B cell (primary cell): ENCODE data around the gene VAV3. TPM values are rescaled to one million over a fixed set of nuclear protein-coding genes. Genes with fewer than 3 reads are reported as not detected.
A peak's percentile ranks its signal among the peaks of the same experiment; 100 is the strongest.

Source experiments
- ATAC-seq: fragments of 200-7000 bp; cut with Tn5 transposase; one replicate; pipeline ENCODE4 v1.10.0; 2021; ENCODE audit warnings: low read depth, mild to moderate bottlenecking, moderate number of reproducible peaks, moderate library complexity
- CTCF ChIA-PET: fragments of 350-600 bp; sonication (Branson Sonifier 250); formaldehyde crosslinking; loops from one replicate; lab custom pipeline; 2021; ENCODE audit warnings: antibody characterized with exemption, inconsistent platforms; lab: Charles Lee
- POLR2A ChIA-PET: fragments of 350-600 bp; sonication (Branson Sonifier 250); formaldehyde crosslinking; loops from one replicate; lab custom pipeline; 2021; ENCODE audit warnings: antibody characterized with exemption; lab: Charles Lee
- DNase-seq: peaks from one replicate; pipeline ENCODE4 v3.0.0; 2013
- H2AFZ ChIP-seq: 2 replicates; pipeline ENCODE4 v1.6.1; 2012; ENCODE audit warnings: mild to moderate bottlenecking, low read depth, low read length; ENCODE audit not compliant: insufficient read depth, poor library complexity, severe bottlenecking
- H3K27ac ChIP-seq, 2 donors: 1 replicate in 1 of 2; 2 replicates in 1 of 2; pipeline ENCODE4 v1.5.1; 2012 to 2013; ENCODE audit warnings: low read length in 2 of 2, mild to moderate bottlenecking in 2 of 2, moderate library complexity in 1 of 2
- H3K27me3 ChIP-seq, 4 experiments: fragments of 200-600 bp in 1 of 4; sonication (generic) in 1 of 4; replicated peaks in 1 of 4; 1 replicate in 2 of 4; 2 replicates in 2 of 4; pipeline versions ENCODE4 v1.6.1 to v1.7.0; 2013 to 2016; ENCODE audit warnings: low read length in 3 of 4, mild to moderate bottlenecking in 2 of 4, mixed read lengths in 1 of 4, moderate library complexity in 1 of 4; ENCODE audit not compliant: insufficient read depth in 4 of 4, control insufficient read depth in 3 of 4; ENCODE audit errors: control extremely low read depth in 1 of 4
- H3K36me3 ChIP-seq, 2 experiments: replicated peaks in 1 of 2; 1 replicate in 1 of 2; 2 replicates in 1 of 2; pipeline versions ENCODE4 v1.6.1 to v1.7.1; 2013; ENCODE audit warnings: low read length in 1 of 2; ENCODE audit not compliant: insufficient read depth in 2 of 2, control insufficient read depth in 1 of 2; ENCODE audit errors: control extremely low read depth in 1 of 2, extremely low read depth in 1 of 2
- H3K4me1 ChIP-seq, 2 donors: fragments of 200-600 bp in 1 of 2; sonication (generic) in 1 of 2; 1 replicate in 1 of 2; 2 replicates in 1 of 2; pipeline versions ENCODE4 v1.5.1 to v1.6.1; 2013 to 2017; ENCODE audit warnings: low read length in 2 of 2; ENCODE audit not compliant: control insufficient read depth in 2 of 2, insufficient read depth in 2 of 2
- H3K4me2 ChIP-seq: replicated peaks from 2 replicates; pipeline ENCODE3; 2012; ENCODE audit warnings: mild to moderate bottlenecking, low read depth, low read length; ENCODE audit not compliant: poor library complexity, severe bottlenecking
- H3K4me3 ChIP-seq, 5 experiments: fragments of 200-600 bp in 1 of 5; sonication (generic) in 1 of 5; 1 replicate in 3 of 5; 2 replicates in 2 of 5; pipeline versions ENCODE4 v1.5.1 to v1.7.0; 2011 to 2016; ENCODE audit warnings: low read length in 4 of 5, mild to moderate bottlenecking in 4 of 5, low read depth in 2 of 5, control low read depth in 1 of 5, moderate library complexity in 1 of 5; ENCODE audit not compliant: insufficient read depth in 1 of 5; ENCODE audit errors: control extremely low read depth in 1 of 5, extremely low read depth in 1 of 5
- H3K79me2 ChIP-seq: fragments of 200-600 bp; sonication (generic); one replicate; pipeline ENCODE4 v1.6.0; 2016; ENCODE audit warnings: low read length; ENCODE audit not compliant: control insufficient read depth, insufficient read depth
- H3K9ac ChIP-seq: fragments of 200-600 bp; sonication (generic); 2 replicates; pipeline ENCODE4 v1.6.1; 2017; ENCODE audit warnings: mild to moderate bottlenecking, low read length, moderate library complexity
- H3K9me3 ChIP-seq, 3 donors: one replicate each; pipeline versions ENCODE4 v1.6.1 to v1.7.1; 2013; ENCODE audit warnings: low read length in 2 of 3; ENCODE audit not compliant: control insufficient read depth in 2 of 3, insufficient read depth in 1 of 3; ENCODE audit errors: control extremely low read depth in 1 of 3
- H4K20me1 ChIP-seq: 2 replicates; pipeline ENCODE4 v1.6.0; 2012; ENCODE audit warnings: mild to moderate bottlenecking, low read length; ENCODE audit not compliant: insufficient read depth, control insufficient read depth, poor library complexity, severe bottlenecking
- H3K27ac Mint-ChIP-seq: one replicate; pipeline ENCODE4 v1.8.0; 2021; ENCODE audit warnings: mixed read lengths
- H3K27me3 Mint-ChIP-seq: one replicate; pipeline ENCODE4 v1.8.0; 2021; ENCODE audit warnings: mixed read lengths
- H3K4me1 Mint-ChIP-seq: one replicate; pipeline ENCODE4 v1.8.0; 2021; ENCODE audit warnings: mixed read lengths
- H3K4me3 Mint-ChIP-seq: one replicate; pipeline ENCODE4 v1.8.0; 2021; ENCODE audit warnings: mixed read lengths
- H3K9me3 Mint-ChIP-seq: one replicate; pipeline ENCODE4 v1.8.0; 2022; ENCODE audit warnings: mixed read lengths; ENCODE audit not compliant: insufficient read depth
- CTCF ChIP-seq: fragments of 200-600 bp; IDR thresholded peaks from one replicate; pipeline ENCODE4 v1.8.0; 2022; ENCODE audit warnings: antibody characterized with exemption, mild to moderate bottlenecking
- EZH2 ChIP-seq: IDR thresholded peaks from 2 replicates; pipeline ENCODE4 v1.6.1; 2012; ENCODE audit warnings: borderline replicate concordance, low read depth, mild to moderate bottlenecking, moderate library complexity, low read length; ENCODE audit not compliant: insufficient read depth, poor library complexity, severe bottlenecking
- WGBS: methylation state at CpG from one replicate; pipeline ENCODE4 v1.1.5; 2013; ENCODE audit warnings: missing lambda C conversion rate; ENCODE audit not compliant: insufficient coverage; 5-methylcytosine and 5-hydroxymethylcytosine counted together
- intact Hi-C: fragments of 100-400 bp; cut with micrococcal nuclease; formaldehyde crosslinking; loops from one replicate; pipeline ENCODE4 v1.10.0; 2022
- polyA plus RNA-seq: library from polyadenylated mRNA; depleted of rRNA; stranded (reverse); fragments of >200 nt; gene quantifications from 2 replicates; pipeline ENCODE4 v1.2.3, GENCODE V29; 2012
- total RNA-seq, 2 donors: library from RNA; stranded (reverse); fragments of 120-200 nt in 1 of 2; gene quantifications; 1 replicate in 1 of 2; 2 replicates in 1 of 2; pipeline versions ENCODE4 v1.2.3 to v1.2.4, GENCODE V29; 2013 to 2022

VAV3 gene
- total and polyA plus RNA-seq, 2 donors (not counting 1 experiment from before 2014, with no cell fraction given): 14.8 to 32.5 TPM

- intact Hi-C loops: loop anchor here (2.0 to 10.0 kb wide), 7 partner anchors 13 to 909 kb away; partner anchors contain the start of gene PRMT6
- no peaks in the 10 kb centered on the region for H3K9me3 Mint-ChIP-seq
- POLR2A ChIA-PET: interaction anchor here (0.7 to 2.3 kb wide), 9 partner anchors 15 to 177 kb away, joined by 3 to 9 read pairs (median 3); no protein-coding TSS in a partner anchor
These were observed 1.2 kb downstream of the VAV3 start for GRCh38 chr1:107963601-107964335.

More at GRCh38 chr1:107963601-107964335, 1.2 kb downstream of the VAV3 start:
- Histone ChIP-seq H3K27ac (peak overlapping the region; percentile 93 to 96), H4K20me1 (no peaks in the 10 kb centered on the region), H3K79me2 (peaks cover 79% of the 10 kb centered on the region), H2AFZ (peak overlapping the region; percentile 97), H3K9ac (peak overlapping the region; percentile 88), H3K4me2 (peak overlapping the region; percentile 84), H3K27me3 (no peaks in the 10 kb centered on the region), H3K4me1 (peaks cover 36 to 42% of the 10 kb centered on the region in 2 donors), H3K4me3 (peak overlapping the region; percentile 86 to 98 (median 90)), H3K9me3 (no peaks in the 10 kb centered on the region), H3K36me3 (peaks cover 0 to 1% of the 10 kb centered on the region in 2 experiments)
- Mint-ChIP-seq H3K4me3 (peak overlapping the region; percentile 98), H3K4me1 (peaks cover 51% of the 10 kb centered on the region), H3K27me3 (no peaks in the 10 kb centered on the region), H3K27ac (peak overlapping the region; percentile 99)
- 0% methylated on average over 13 of the region's 21 CpGs for WGBS
- TF ChIP-seq CTCF (no peak), EZH2 (no peak)
- CTCF ChIA-PET: interaction anchor here (0.7 to 6.4 kb wide), 19 partner anchors 12 to 225 kb away, joined by 3 to 118 read pairs (median 4); no protein-coding TSS in a partner anchor
- ATAC-seq: peak; percentile 53
- peak; percentile 87 for DNase-seq
